Lower leg skin (tissue), 4 donors: ENCODE data around the gene TREML4. TPM values are rescaled to one million over a fixed set of nuclear protein-coding genes. Genes with fewer than 3 reads are reported as not detected.
A peak's percentile ranks its signal among the peaks of the same experiment; 100 is the strongest.

Source experiments
- DNase-seq, 2 donors: peaks; one replicate each; pipeline ENCODE4 v3.0.0-alpha.2; 2019; ENCODE audit warnings: low spot score in 2 of 2
- H3K4me3 ChIP-seq: fragments of 200-600 bp; sonication (generic); 2 replicates; pipeline ENCODE4 v1.5.1; 2017; ENCODE audit warnings: mild to moderate bottlenecking, low read depth; ENCODE audit not compliant: poor library complexity, severe bottlenecking
- CTCF ChIP-seq, 3 donors: fragments of 450-650 bp; IDR thresholded peaks; one replicate each; pipeline ENCODE4 v1.5.1; 2016; ENCODE audit warnings: antibody characterized with exemption in 3 of 3, mild to moderate bottlenecking in 3 of 3, moderate library complexity in 2 of 3
- POLR2A ChIP-seq, 2 donors: fragments of 450-650 bp; IDR thresholded peaks; one replicate each; pipeline ENCODE4 v1.6.1; 2016 to 2017; ENCODE audit warnings: antibody characterized with exemption in 2 of 2, mild to moderate bottlenecking in 1 of 2, moderate library complexity in 1 of 2
- WGBS, 2 donors: methylation state at CpG; one replicate each; pipeline ENCODE4 v1.1.5; 2018; 5-methylcytosine and 5-hydroxymethylcytosine counted together
- intact Hi-C: fragments of 100-400 bp; cut with DNase I; formaldehyde crosslinking; loops from one replicate; pipeline ENCODE4 v1.15.0; 2023; ENCODE audit warnings: low total_unique reads
- total RNA-seq, 4 donors: library from RNA; depleted of rRNA; stranded (reverse); fragments of >200 nt; gene quantifications; one replicate each; pipeline ENCODE4 v1.1.0, GENCODE V29; 2016

Gene TREML4
- total RNA-seq, result not detected

- 63 to 77% methylated on average over 5 of the region's 5 CpGs for WGBS, 2 donors
- H3K4me3 ChIP-seq, result peak within 1 kb of the TSS; percentile 22
- DNase-seq, result no peak
- intact Hi-C loops, result no loop called here
- no peak for TF ChIP-seq CTCF (IDR thresholded peaks at IDR 0.05)
- no peak for TF ChIP-seq POLR2A (IDR thresholded peaks at IDR 0.05)
Observed at GRCh38 chr6:41228096-41228495, at the start of gene TREML4. Gene TREML4 (plus strand): TSS chr6:41228349. CDS start chr6:41228428, 79 bp downstream.

GRCh38 chr6:41179163-41179562, 49.0 kb upstream of the TREML4 start:
- WGBS, 2 donors, result 65 to 78% methylated on average over 4 of the region's 4 CpGs
- no peak overlapping the region for H3K4me3 ChIP-seq
- no peak for DNase-seq
- intact Hi-C loops, result no loop called here
- TF ChIP-seq CTCF (IDR thresholded peaks at IDR 0.05) (no peak), POLR2A (IDR thresholded peaks at IDR 0.05) (no peak)

- intact Hi-C loops, result no loop called here
- 29 to 63% methylated on average over 1 of the region's 1 CpG for WGBS, 2 donors
- no peak for TF ChIP-seq CTCF (IDR thresholded peaks at IDR 0.05)
- TF ChIP-seq POLR2A (IDR thresholded peaks at IDR 0.05), result no peak
- H3K4me3 ChIP-seq, result no peak overlapping the region
- no peak for DNase-seq
Observed at GRCh38 chr6:41181566-41181965, 46.6 kb upstream of the TREML4 start.

GRCh38 chr6:41182069-41183034, 45.8 kb upstream of the TREML4 start:
- TF ChIP-seq POLR2A (IDR thresholded peaks at IDR 0.05) (no peak), CTCF (IDR thresholded peaks at IDR 0.05) (no peak)

GRCh38 chr6:41184761-41185160, 43.4 kb upstream of the TREML4 start:
- 82% methylated on average over 7 of the region's 7 CpGs for WGBS, 2 donors
- TF ChIP-seq CTCF (IDR thresholded peaks at IDR 0.05) (no peak), POLR2A (IDR thresholded peaks at IDR 0.05) (no peak)
- intact Hi-C loops, result no loop called here
- no peak for DNase-seq
- H3K4me3 ChIP-seq, result no peak overlapping the region

More at GRCh38 chr6:41182069-41183034, 45.8 kb upstream of the TREML4 start:
- intact Hi-C loops, result no loop called here
- DNase-seq, result peak in 1 of 2 donors; percentile 32
- no peak overlapping the region for H3K4me3 ChIP-seq
- 74 to 83% methylated on average over 4 of the region's 4 CpGs for WGBS, 2 donors
